Measurements from ENCODE around the gene ANKRD11.
"Not testable (repeated sequence)": the region's sequence is repeated elsewhere in the genome, so short reads cannot be mapped to it uniquely, and the experiment has no call there.

ANKRD11 gene

DNA sequence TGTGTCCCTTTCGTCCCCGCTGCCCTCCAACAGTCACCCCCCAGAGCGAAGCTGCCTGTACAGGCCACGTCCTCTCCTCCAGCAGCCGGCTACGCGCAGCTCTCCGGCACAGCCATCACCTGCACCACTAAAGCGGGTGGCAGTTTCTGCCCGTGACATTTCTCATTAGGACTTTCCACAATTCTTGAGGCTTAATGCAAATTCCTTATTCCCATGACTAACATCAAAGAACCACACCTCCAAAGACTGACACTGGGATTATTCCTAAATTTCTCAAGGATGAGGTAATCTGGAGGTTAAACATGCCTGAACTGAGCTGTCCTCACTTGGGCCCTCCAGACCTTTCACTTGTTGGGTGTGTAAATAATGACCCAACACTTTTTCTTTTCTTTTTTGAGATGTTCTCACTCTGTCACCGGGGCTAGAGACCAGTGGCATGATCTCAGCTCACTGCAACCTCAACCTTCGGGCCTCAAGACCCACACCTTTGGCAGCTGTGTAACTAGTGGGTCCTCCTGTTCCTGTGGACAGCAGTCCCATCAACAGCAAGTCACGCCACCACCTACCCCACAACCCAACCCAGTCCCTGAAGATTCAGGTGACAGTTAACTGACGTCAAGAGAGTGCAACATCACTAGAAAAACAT lies 11.7 kb downstream of the ANKRD11 start:
- peak; percentile 78 to 94 (median 88) for DNase-seq

DNA sequence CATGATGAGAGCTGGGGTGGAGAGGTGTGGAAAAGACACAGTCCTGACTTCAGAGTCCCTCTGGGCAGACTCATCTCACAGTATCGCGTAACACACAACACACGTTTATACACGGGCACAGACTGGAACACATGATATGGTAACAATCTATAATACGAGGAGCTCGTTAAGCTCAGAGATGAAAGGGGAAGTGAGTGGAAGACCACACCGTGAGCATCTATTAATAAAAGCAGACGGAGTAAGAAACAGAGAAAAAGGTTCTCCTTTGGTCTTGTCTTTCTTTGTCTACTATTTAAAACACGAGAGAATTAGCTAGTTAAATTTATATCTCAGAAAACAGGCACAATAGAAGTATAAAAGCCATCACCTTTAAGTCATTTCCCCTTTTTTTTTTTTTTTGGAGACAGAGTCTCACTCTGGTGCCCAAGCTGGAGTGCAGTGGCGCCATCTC lies 13.5 kb downstream of the ANKRD11 start:
- peak in 1 of 3 donors; percentile 20 for DNase-seq

DNA sequence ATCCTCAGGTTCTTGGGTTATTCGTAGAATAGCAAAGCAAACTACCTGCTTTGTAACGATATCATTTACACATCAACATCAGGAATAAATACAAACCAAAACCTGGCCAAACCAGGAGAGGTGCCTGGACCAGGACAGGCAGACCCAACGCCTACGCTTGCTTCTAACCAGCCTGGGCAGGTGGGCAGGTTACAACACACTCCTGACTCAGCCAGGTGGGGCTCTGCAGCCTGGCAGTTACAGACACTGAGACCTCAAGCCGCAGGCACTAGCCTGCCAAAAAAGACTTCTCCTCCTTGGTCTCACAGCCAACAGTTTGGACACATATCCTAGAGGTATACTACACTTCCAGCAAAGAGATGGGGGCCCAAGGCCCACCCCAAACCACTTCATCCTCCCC lies 14.0 kb downstream of the ANKRD11 start:
- no peak for DNase-seq

GRCh38 chr16:89475144-89475543 lies 15.2 kb downstream of the ANKRD11 start:
- DNase-seq, result no peak

DNA sequence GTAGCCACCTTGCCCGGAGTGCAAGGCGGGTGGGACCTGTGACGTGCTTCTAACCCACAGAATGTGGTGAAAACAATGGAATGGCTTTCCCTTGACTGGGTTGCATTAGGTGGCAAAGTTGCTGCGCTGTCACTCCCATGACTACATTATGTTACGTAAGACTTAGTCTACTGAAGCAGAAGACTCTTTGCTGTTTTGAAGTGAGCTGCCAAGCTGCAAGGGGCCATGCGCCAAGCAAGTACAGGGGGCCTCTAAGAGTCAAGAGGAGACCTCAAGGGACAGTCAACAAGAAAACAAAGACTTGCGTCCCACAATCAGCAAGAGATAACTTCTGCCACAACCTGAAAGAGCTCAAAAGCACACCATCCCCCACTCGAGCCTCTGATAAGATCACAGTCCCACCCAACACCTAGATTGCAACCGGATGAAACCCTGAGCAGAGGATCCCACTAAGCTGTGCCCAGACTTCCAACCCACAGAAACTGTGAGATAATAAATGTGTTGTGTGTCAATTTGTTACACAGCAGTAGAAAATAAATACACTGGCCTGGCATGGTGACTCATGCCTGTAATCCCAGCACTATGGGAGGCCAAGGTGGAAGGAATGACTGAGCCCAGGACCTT lies 16.5 kb downstream of the ANKRD11 start:
- DNase-seq, result peak; percentile 63 to 80 (median 72)

DNA sequence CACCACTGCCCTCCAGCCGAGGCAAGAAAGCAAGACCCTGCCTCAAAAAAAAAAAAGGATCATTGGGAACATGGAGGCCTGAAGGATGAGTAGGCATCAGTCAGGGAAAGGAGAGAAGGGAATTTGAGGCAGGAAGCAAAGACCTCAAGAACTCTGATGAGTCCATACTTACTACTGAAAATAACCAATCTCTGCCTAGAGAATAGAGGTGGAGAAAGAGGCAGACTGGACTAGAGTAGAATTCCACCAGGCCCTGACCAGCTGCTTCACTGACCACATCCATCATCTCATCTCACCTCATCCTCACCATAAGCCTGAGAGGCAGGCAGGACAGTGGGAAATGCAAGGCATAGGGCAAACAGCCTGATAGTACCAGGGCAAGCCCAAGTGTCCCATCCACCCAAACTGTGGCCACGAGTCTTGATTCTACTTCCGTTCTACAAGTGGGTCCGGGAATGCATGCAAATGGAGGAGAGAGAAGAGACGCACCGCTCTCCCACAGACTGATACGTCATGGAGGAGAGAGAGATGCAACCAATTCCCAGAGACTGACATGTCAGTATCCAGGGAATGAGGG lies 17.1 kb downstream of the ANKRD11 start:
- DNase-seq, result no peak

- DNase-seq, result no peak
These were observed 17.7 kb downstream of the ANKRD11 start for GRCh38 chr16:89472711-89473075.

DNA sequence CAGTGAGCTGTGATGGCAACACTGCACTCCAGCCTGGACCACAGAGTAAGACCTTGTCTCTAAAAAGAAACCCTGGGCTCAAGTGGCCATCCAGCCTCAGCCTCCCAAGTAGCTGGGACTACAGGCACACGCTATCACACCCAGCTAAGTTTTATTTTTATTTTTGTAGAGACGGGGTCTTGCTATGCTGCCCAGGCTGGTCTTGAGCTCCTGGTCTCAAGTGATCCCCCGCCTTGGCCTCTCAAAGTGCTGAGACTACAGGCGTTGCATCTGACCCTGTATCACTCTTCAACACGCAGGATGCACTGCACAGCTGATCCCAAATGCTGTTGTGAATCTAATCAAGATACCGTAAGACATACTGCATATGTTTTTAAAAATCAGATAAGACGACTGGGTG lies 23.0 kb downstream of the ANKRD11 start:
- no peak for DNase-seq

GRCh38 chr16:89466920-89467319 lies 23.4 kb downstream of the ANKRD11 start:
- no peak for DNase-seq

DNA sequence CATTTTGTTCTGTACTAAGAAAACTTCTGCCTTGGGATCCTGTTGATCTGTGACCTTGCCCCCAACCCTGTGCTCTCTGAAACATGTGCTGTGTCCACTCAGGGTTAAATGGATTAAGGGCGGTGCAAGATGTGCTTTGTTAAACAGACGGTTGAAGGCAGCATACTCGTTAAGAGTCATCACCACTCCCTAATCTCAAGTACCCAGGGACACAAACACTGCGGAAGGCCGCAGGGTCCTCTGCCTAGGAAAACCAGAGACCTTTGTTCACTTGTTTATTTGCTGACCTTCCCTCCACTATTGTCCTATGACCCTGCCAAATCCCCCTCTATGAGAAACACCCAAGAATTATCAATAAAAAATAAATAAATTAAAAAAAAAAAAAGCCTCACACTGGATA lies 27.0 kb downstream of the ANKRD11 start:
- not testable (repeated sequence) for DNase-seq

GRCh38 chr16:89462639-89463038 lies 27.7 kb downstream of the ANKRD11 start:
- DNase-seq, result not testable (repeated sequence)

DNA sequence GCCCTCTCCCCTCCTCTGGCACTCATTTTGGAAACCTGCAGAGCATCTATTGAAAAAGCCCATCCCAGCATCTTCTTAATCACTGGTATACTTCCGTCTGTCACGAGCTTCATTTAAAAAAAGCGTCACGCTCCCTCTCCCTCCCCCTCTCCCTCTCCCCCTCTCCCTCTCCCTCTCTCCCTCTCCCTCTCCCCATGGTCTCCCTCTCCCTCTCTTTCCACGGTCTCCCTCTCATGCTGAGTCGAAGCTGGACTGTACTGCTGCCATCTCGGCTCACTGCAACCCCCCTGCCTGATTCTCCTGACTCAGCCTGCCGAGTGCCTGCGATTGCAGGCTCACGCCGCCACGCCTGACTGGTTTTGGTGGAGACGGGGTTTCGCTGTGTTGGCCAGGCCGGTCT lies 28.5 kb downstream of the ANKRD11 start:
- DNase-seq, result not testable (repeated sequence)

- no peak for DNase-seq
These were observed 29.8 kb downstream of the ANKRD11 start for GRCh38 chr16:89460556-89460955.

DNA sequence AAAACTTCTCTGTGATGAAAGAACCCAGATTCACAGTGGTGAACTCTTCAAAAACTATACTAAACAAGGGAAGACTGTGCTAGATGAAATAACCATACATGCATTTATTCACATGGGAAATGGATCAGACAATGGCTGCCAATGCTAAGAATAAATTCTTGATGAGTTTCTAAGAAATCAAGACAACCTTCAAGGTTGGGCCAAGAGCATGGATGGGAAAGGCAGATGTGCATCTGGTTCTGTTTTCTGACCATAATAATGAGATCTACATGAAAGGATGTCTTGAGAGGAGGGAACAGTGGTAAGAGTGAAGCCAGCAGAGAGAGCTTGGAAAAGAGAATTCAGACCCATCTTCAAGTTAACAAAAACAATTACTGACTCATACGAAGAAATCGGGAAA lies 31.4 kb downstream of the ANKRD11 start:
- DNase-seq, result no peak

- DNase-seq, result no peak
These were observed 31.8 kb downstream of the ANKRD11 start for GRCh38 chr16:89458551-89458950.

GRCh38 chr16:89456419-89456959 lies 33.9 kb downstream of the ANKRD11 start:
- no peak for DNase-seq

DNA sequence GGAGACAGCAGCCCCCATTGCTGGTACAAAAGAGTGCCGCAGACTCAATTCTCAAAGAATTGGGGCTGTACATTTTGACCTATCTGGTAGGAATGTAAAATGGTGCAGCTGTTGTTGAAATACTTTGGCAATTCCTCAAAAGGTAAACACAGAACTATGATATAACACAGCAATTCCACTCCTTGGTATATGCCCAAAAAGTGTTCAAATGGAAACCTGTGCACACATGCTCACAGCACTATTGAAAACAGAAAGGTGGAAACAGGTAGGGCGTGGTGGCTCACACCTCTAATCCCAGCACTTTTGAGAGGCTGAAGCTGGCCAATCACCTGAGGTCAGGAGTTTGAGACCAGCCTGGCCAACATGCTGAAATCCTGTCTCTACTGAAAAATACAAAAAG lies 34.7 kb downstream of the ANKRD11 start:
- no peak for DNase-seq

DNA sequence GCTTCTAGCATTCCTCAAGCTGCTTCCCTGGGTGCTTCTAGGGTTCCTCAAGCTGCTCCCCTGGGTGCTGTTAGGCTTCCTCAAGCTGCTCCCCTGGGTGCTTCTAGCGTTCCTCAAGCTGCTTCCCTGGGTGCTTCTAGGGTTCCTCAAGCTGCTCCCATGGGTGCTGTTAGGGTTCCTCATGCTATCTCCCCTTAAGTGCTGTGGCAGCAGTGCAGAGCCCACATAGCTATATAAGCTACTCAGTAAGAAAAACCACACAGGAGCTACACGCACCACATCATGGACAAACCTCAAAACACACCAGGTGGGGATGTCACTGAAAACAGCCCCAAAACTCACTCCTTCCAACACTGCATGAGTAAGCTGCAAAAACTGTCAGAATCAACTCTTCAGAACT lies 35.2 kb downstream of the ANKRD11 start:
- DNase-seq, result no peak

DNA sequence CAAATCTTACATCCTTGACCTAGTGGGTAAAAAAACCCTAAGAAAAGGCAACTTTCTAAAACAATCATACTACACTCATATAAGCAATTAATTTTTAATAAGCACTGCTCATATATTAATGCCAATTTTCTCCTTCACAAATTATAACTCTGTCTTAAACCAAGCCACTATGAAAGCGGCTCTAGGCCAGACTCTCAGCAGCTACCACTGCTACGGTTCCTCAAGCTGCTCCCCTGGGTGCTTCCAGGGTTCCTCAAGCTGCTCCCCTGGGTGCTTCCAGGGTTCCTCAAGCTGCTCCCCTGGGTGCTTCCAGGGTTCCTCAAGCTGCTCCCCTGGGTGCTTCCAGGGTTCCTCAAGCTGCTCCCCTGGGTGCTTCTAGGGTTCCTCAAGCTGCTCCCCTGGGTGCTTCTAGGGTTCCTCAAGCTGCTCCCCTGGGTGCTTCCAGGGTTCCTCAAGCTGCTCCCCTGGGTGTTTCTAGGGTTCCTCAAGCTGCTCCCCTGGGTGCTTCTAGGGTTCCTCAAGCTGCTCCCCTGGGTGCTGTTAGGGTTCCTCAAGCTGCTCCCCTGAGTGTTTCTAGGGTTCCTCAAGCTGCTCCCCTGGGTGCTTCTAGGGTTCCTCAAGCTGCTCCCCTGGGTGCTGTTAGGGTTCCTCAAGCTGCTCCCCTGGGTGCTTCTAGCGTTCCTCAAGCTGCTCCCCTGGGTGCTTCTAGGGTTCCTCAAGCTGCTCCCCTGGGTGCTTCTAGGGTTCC lies 35.8 kb downstream of the ANKRD11 start:
- DNase-seq, result not testable (repeated sequence)

DNA sequence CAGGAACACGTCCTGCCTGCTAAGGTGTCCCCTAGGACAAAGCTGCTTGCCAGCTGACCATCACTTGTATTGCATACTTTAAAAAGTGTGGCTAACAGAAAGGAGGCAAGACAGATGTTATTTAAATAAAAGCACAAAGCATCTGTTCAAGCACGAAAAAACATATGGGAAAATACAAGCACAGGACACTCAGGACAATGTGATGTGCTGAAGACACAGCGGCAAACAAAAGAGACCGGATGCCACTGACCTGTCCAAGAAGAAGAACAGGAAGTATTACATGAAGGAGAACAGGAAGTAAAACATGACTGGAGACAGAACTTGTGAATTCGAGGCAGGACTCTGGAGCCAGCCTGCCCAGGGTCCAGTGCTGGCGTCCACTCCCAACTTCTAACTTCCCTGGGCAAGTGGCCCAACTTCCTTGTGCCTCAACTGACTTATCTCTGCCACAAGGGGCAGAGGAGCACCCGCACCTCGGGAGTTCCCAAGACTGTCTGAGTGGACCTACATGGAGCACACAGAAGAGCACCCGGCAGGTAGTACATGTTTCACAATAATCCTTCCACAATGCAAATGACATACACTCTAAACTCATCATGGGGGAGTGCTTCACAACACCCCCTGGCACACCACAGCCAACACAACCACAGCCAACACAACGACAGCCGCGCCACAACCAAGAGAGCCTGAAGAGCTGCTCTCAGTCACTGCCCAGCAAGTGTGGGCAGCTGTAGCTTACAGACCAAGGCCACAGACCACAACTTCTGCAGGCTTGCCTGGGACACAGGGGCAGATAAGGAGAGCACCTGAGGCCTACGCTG lies 36.6 kb downstream of the ANKRD11 start:
- DNase-seq, result peak; percentile 52 to 62 (median 58)

GRCh38 chr16:89452925-89453324 lies 37.4 kb downstream of the ANKRD11 start:
- no peak for DNase-seq

DNA sequence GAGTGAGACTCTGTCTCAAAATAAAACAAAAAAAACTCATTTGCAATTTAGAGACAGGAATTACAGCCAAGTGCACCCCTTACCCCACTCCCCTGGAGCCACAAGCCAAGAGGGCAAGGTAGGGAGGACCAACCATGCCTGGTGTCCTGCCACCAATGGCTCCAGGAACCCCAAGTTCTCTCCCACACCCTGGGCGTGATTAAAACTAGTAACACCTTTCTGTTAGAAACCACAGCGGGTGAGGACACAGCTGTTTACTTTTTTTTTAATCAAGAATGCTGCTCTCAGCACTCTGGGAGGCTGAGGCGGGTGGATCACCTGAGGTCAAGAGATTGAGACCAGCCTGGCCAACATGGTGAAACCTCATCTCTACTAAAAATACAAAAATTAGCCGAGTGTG lies 38.1 kb downstream of the ANKRD11 start:
- DNase-seq, result no peak

- no peak for DNase-seq
These were observed 39.8 kb downstream of the ANKRD11 start for GRCh38 chr16:89450537-89450936.
